A673 (cell line): ENCODE results near the gene F2RL2.

ENCODE experiments used
- EZH2 ChIP-seq: fragments of 200-600 bp; sonication (generic); IDR thresholded peaks from 2 replicates; pipeline ENCODE4 v1.6.1; 2017; ENCODE audit warnings: borderline replicate concordance, low read depth, mild to moderate bottlenecking, mixed read lengths, antibody characterized with exemption, low read length; ENCODE audit not compliant: poor library complexity, severe bottlenecking
- TF ChIP-seq, protein P1 (sequence below): fragments of 300-800, 200-600 bp; sonication (generic); conservative IDR thresholded peaks from 2 replicates; pipeline ENCODE4 v1.5.1; 2017; ENCODE audit warnings: low read depth, mild to moderate bottlenecking, antibody characterized with exemption, low read length, moderate library complexity, mixed read lengths

DNA sequence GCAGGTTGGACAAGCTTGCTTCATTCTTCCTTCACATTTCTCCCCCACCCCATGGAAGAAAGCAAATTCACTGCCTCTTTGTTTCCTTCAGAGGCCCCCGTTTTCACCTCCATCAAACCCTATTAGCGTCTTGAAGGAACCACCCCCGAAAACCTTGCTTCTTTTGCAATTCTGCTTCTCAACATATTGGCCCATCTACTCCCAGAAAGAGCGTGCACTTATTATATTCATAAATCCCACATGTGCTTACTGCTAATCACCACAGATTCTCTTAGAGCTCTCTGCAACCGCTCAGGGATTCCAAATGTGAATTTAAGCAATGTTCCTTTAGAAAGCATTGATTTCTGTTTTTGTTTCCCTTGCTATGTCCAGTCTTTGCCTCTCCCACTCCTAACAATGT is 1.1 kb downstream of the F2RL2 start:
- TF ChIP-seq, protein P1, sequence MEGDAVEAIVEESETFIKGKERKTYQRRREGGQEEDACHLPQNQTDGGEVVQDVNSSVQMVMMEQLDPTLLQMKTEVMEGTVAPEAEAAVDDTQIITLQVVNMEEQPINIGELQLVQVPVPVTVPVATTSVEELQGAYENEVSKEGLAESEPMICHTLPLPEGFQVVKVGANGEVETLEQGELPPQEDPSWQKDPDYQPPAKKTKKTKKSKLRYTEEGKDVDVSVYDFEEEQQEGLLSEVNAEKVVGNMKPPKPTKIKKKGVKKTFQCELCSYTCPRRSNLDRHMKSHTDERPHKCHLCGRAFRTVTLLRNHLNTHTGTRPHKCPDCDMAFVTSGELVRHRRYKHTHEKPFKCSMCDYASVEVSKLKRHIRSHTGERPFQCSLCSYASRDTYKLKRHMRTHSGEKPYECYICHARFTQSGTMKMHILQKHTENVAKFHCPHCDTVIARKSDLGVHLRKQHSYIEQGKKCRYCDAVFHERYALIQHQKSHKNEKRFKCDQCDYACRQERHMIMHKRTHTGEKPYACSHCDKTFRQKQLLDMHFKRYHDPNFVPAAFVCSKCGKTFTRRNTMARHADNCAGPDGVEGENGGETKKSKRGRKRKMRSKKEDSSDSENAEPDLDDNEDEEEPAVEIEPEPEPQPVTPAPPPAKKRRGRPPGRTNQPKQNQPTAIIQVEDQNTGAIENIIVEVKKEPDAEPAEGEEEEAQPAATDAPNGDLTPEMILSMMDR, result no peak
- no peak for TF ChIP-seq EZH2
